Measurements from ENCODE around the gene SH3PXD2A.

Gene SH3PXD2A

DNA sequence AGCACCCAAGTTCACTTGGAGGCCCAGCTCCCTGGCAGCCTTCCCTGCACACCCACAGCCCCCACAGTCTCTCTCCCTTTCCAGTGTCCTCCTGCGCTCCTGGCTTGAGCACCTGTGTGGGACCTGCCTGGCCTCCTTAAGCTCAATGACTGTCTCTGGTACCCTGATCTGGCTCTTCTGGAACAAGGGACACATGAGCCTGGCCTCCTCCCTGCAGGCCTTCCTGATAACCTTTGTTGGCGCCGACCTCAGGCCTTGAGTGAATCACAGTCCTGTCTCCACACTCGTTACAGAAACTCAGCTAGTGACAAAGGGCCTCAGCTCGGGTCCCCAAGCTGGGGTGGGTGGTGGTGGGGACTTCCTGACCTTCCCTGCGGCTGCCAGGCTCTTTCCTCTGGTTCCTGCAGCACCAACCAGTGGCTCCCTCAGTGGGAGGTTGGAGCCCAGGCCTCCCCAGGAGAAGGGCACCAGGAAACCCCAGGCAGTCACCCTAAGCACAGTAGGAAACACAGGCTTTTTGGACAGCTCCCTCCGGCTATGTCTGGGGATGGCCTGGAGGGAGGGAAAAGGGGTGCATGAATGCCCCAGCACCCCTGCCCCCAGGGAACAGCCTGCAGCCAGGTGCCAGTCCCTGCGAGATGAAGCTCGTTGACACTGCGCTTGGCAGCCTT, 147.3 kb downstream of the SH3PXD2A start:
- TF ChIP-seq, protein P1, sequence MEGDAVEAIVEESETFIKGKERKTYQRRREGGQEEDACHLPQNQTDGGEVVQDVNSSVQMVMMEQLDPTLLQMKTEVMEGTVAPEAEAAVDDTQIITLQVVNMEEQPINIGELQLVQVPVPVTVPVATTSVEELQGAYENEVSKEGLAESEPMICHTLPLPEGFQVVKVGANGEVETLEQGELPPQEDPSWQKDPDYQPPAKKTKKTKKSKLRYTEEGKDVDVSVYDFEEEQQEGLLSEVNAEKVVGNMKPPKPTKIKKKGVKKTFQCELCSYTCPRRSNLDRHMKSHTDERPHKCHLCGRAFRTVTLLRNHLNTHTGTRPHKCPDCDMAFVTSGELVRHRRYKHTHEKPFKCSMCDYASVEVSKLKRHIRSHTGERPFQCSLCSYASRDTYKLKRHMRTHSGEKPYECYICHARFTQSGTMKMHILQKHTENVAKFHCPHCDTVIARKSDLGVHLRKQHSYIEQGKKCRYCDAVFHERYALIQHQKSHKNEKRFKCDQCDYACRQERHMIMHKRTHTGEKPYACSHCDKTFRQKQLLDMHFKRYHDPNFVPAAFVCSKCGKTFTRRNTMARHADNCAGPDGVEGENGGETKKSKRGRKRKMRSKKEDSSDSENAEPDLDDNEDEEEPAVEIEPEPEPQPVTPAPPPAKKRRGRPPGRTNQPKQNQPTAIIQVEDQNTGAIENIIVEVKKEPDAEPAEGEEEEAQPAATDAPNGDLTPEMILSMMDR (IDR thresholded peaks at IDR 0.05; ENCODE audit: low read depth, low read length): no peak

DNA sequence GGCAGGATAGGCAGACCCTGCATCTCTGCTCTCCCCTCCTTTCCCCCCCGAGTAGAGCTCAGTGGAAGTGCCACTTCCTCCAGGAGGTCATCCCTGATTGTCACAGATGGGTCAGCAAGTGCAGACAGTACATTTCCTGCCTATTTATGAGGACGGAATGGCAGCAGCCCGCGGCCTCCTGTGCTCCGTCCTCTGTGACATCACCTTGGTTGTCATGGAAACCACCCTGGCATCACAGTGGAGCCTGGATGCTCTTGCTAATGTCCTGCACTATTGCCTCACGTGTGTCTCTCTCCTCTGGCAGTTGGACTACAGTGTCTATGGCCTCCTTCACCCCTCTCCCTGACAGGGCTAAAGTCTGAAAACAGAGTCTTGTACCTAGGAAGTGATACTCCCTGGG, 148.6 kb downstream of the SH3PXD2A start:
- Histone ChIP-seq H3K4me3 (ENCODE audit: low read depth, low read length) (no peak overlapping the region), H3K4me1 (peaks cover 14% of the 10 kb centered on the region), H3K36me3 (no peaks in the 10 kb centered on the region), H3K27me3 (no peaks in the 10 kb centered on the region), H3K9me3 (no peaks in the 10 kb centered on the region)
- DNase-seq: no peak
- TF ChIP-seq, protein P1 (IDR thresholded peaks at IDR 0.05; ENCODE audit: low read depth, low read length): no peak

More for the DNA sequence above, 147.3 kb downstream of the SH3PXD2A start:
- peaks cover 14% of the 10 kb centered on the region for H3K4me1 ChIP-seq
- no peaks in the 10 kb centered on the region for H3K9me3 ChIP-seq
- H3K27me3 ChIP-seq: no peaks in the 10 kb centered on the region
- no peaks in the 10 kb centered on the region for H3K36me3 ChIP-seq
- DNase-seq: no peak
- H3K4me3 ChIP-seq (ENCODE audit: low read depth, low read length): no peak overlapping the region

DNA sequence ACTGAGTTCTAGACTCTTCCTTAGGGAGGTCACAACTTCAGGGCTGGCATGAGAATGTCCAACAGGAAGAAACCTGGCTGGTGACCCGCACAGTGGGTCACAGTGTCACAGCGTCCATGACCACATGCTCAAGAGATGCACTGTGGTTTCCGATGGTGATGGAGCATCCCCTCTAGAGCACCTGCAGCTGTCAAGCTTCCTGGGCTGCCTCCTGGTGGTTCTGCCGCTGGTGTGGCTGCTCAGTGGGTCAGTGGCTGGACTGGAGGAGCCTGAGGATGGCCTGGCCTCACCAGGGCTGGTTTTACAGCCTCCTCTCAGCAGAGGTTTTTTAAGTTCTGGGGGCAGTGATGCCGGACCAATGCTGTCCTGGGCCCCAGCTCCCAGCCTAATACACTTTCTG, 149.3 kb downstream of the SH3PXD2A start:
- no peaks in the 10 kb centered on the region for H3K36me3 ChIP-seq

DNA sequence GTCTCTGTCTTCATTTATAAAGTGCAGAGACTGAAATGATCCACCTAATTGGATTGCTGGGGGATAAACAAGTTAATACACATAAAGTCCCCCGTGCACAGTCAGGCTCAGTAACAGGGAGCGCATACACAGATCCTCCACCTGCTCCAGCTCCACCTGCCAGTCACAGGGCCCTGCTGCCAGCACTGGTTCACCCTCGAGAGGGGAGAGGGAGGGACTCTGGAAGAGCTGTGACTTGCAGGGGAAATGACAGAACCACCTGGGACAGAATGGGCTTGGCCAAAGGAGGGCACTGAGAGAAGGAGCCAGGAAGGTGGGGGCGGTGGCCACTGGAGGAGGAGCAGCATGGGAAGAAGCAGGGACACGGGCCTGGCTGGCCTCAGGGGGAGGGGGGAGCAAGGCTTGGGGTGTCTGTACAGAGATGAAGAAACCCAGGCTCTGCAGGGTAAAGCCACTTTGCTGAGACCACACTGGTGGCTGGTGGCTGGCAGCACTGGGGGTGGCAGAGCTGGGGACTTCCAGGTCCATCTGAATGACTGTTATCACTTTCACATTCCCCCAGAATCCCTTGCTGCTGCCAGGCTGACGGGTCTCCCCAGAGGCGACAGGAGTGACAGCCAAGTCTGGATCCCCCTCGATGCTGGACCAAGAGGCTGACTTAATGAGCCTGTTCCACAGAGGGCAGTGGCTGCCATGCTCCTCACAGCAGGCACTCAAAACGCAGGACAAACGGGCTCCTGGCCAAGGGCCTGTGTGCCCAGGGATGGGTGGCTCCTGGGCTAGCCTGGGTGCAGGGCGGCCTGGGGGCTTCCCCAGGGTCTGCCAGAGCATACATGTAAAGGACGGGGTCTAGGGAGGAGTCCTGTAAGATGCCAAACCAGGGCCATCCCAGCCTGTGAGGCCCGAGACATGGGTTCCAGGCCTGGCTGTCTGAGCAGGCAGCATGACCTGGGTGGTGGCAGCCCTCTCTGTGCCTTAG, 151.1 kb downstream of the SH3PXD2A start:
- Histone ChIP-seq H3K27me3 (no peaks in the 10 kb centered on the region), H3K4me3 (ENCODE audit: low read depth, low read length) (no peak overlapping the region), H3K4me1 (peaks cover 11% of the 10 kb centered on the region), H3K36me3 (no peaks in the 10 kb centered on the region), H3K9me3 (no peaks in the 10 kb centered on the region)
- no peak for DNase-seq
- TF ChIP-seq, protein P1 (IDR thresholded peaks at IDR 0.05; ENCODE audit: low read depth, low read length): no peak

More for the DNA sequence above, 149.3 kb downstream of the SH3PXD2A start:
- TF ChIP-seq, protein P1 (IDR thresholded peaks at IDR 0.05; ENCODE audit: low read depth, low read length): peak; percentile 22; the same call in 1 of the 2 replicates
- Histone ChIP-seq H3K4me3 (ENCODE audit: low read depth, low read length) (no peak overlapping the region), H3K27me3 (no peaks in the 10 kb centered on the region), H3K4me1 (peaks cover 14% of the 10 kb centered on the region), H3K9me3 (no peaks in the 10 kb centered on the region)
- DNase-seq: no peak

DNA sequence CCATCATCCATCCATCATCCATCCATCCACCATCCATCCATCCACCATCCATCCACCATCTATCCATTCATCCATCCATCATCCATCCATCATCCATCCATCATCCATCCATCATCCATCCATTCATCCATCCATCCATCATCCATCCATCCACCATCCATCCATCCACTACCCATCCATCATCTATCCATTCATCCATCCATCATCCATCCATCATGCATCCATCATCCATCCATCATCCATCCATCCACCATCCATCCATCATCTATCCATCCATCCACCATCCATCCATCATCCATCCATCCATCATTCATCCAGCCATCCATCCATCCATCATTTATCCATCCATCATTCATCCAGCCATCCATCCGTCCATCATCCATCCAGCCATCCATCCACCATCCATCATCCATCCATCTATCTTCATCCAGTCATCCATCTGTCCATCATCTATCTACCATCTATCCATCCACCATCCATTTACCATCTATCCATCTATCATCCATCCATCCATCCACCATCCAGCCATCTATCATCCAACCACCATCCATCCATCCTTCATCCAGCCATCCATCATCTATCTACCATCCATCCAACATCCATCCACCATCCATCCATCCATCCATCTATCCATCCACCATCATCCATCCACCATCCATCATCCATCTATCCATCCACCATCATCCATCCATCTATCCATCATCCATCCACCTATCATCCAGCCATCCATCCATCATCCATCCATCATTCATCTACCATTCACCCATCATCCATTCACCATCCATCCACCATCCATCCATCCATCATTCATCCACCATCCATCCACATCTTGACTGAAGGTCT, 153.8 kb downstream of the SH3PXD2A start:
- no peak for DNase-seq
- Histone ChIP-seq H3K9me3 (no peaks in the 10 kb centered on the region), H3K36me3 (no peaks in the 10 kb centered on the region), H3K4me1 (peaks cover 5% of the 10 kb centered on the region), H3K4me3 (ENCODE audit: low read depth, low read length) (no peak overlapping the region), H3K27me3 (no peaks in the 10 kb centered on the region)
- TF ChIP-seq, protein P1 (IDR thresholded peaks at IDR 0.05; ENCODE audit: low read depth, low read length): no peak
